T-helper 2 cell (primary cell): ENCODE measurements around the gene FAM168A.
"Not testable (repeated sequence)": the region's sequence is repeated elsewhere in the genome, so short reads cannot be mapped to it uniquely, and the experiment has no call there.

Experiments used
- DNase-seq, 5 experiments: peaks; one replicate each; pipeline versions ENCODE4 v3.0.0 to v3.0.0-alpha.2; 2012 to 2022

FAM168A gene

DNA sequence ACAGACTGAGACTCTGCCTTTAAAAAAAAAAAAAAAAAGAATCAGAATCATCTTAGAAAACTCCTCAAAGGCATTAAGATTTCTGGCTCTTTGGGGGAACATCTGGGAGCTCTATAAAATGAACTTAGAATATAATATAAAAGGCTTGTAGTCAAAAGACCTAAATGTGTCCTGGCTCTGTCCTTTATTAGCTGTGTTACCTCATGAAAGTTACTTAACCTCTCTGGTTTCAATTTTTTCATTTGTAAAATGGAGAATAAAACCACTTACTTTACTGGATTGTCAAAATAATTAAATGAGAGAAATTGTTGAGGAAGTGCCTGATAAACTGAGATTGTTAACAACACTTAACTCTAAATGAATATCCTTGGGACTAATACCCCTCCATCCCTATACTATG lies 81.8 kb downstream of the FAM168A start:
- no peak for DNase-seq

DNA sequence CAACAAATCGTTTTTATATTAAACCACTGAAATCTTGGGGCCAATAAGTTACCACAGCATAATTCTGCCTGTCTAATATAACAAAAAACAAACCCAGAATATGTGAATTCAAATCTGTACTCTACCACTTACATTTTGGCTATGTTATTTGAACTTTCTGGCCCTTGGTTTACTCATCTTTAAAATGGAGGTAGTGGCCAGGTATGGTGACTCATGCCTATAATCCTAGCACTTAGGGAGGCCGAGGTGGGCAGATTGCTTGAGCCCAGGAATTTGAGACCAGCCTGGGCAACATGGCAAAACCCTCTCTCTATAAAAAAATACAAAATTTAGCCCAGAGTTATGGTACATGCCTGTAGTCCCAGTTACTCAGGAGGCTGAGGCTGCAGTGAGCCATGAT lies 84.2 kb downstream of the FAM168A start:
- DNase-seq = no peak

- no peak for DNase-seq
Measured at GRCh38 chr11:73510877-73511276, 87.0 kb downstream of the FAM168A start.

DNA sequence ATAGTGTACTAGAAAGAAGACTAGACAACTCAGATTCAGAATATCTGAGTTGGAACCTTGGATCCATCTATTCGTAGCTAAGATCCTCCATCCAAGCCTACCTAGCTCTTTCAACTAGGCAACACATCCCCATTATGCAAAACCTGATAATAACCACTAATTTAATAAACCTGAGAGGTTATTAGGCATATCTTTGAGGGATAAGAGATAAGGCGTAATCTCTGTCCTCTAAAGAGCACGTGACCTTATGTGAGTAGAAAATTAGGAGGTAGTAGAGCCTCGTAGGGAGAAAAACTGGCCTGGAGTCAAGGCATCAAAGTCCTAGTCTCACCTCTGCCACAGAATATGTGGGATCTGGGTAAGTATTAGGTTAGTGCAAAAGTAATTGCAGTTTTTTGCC lies 87.8 kb downstream of the FAM168A start:
- DNase-seq = no peak

- no peak for DNase-seq
Measured at GRCh38 chr11:73509188-73509587, 88.7 kb downstream of the FAM168A start.

- DNase-seq = no peak
Measured at GRCh38 chr11:73508243-73509176, 89.4 kb downstream of the FAM168A start.

DNA sequence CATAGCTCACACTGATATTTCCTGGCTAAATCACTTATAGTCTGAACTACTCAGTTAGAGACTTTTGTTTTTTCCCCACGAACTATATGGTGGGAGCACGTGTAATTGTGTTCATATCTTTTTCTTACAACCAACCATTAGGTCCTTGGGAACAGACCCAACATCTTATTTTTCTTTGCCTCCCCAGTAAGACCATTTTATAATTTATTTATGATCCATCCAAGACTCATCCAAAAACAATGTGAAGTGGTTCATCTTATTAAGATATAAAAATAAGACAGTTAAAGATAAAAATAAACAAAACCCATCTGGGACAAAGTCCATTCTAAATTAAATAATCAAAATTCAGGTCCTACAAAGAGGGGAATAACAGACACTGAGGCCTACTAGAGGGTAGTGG lies 90.8 kb downstream of the FAM168A start:
- DNase-seq = no peak

DNA sequence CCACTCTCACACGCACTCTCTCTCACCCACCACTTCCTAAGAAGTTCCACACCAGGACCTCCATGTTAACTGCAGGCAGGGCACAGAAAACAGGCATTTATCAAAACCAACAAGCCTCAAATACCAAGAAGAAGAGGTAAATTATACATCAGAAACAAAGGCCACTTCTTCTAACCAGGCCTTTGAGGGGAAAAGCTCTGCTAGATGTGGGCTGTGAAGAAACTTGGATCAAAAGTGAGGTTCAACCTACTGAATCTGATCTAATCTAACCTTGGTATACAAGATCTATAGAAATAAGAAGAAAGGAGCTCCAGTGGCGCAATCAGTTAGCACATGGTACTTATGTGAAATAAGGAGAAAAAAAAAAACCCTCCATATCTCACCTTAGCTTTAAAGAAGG lies 91.9 kb downstream of the FAM168A start:
- DNase-seq = peak in 1 of 5 experiments; percentile 8

DNA sequence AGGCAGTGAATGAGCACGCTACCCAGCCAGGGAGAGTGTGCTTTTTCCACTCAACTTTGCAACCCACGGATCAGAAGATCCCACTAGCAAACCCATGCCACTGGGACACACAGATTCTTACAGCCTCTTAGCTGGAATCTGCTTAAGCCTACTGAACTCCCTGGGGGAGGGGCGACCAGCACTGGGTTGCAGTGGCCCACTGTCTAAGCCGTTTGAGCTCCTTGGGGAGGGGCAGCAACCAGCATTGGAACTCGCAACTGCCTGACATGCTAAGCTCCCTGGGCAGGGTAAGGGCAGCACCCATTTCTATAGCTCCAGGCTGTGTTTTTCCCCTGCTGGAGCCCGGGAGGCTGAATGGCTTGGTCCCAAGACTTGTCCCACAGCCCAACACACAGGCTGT lies 99.6 kb downstream of the FAM168A start:
- no peak for DNase-seq

- DNase-seq = no peak
Measured at GRCh38 chr11:73496134-73496533, 101.8 kb downstream of the FAM168A start.

GRCh38 chr11:73495731-73496130 lies 102.2 kb downstream of the FAM168A start:
- DNase-seq = no peak

DNA sequence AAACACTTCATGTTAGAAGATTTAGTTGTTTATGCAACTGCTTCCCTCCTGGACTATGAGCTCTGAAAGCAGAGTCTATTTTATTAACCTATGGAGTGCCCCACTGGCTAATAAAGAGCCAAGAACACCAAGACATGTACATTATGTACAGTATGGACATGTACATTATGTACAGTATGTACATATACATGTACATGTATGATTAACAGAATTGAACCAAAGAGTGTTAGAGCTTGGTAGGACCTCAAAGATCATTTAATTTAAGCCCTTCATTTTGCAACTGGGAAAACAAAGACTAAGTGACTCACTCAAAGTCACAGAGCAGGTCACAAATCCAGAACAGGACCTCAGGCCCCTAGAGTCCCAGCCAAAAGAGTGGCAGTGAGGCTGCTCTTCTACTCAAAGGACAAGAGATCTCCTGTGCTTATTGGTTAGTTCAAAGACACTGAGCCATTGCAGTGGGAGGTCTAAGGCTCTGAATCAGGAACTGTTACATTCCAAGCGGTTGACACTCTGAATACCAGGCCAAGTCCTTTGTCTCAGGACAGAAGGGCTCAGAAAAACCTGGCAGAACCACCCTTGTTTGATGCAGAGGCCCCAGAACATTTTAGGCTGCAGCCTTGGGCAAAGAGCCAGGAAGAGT lies 103.8 kb downstream of the FAM168A start:
- no peak for DNase-seq

- no peak for DNase-seq
Measured at GRCh38 chr11:73481626-73482025, 116.3 kb downstream of the FAM168A start.

GRCh38 chr11:73480677-73481076 lies 117.2 kb downstream of the FAM168A start:
- no peak for DNase-seq

DNA sequence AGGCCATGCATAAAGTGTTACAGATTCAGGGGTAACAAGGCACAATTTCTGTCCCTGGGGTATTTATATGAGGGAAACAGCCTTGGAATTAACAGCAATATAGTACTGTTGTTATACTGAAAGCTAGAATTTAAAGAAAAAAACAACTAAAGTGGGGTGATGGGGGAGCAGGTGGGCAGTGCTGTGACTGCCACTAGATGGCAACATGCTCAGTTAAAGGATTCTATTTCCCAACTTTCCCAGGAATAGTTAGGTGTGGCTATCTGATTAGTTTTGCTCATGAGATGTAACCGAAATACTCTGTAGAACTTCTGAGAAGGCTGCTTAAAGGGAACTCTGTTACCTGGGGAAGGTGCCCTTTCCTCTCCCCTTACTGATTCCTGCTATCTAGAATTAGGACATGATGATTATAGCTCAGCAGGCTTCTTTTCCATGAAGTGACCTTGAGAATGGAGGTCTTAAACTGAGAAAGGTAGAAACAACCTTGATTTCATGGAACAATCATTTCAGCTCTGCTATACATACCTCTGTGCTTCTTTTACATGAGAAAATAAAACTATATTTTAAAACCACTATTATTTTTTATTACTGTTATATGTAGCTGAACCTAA lies 119.1 kb downstream of the FAM168A start:
- DNase-seq = no peak

- DNase-seq = no peak
Measured at GRCh38 chr11:73477518-73477917, 120.4 kb downstream of the FAM168A start.

GRCh38 chr11:73475549-73476095 lies 122.3 kb downstream of the FAM168A start:
- no peak for DNase-seq

- no peak for DNase-seq
Measured at GRCh38 chr11:73473252-73473651, 124.7 kb downstream of the FAM168A start.

DNA sequence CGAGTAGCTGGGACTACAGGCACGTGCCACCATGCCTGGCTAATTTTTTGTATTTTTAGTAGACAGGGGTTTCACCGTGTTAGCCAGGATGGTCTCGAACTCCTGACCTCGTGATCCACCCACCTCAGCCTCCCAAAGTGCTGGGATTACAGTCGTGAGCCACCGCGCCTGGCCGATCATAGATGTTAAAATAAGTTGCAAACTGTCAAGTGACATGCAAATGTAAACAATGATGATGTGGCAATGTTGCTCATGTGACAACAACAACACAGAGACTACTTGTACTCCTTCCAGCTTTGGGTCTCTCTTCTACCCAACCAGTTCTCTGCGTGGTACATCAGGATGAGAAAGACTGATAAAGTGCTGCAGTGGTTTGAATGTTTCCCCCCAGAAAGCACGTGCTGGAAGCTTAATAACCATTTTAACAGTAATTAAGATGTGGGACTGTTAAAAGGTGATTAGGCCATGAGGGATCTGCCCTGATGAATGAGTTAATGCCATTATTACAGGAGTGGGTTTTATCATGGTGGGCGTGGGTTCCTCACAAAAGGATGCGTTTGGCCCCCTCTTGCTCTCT lies 127.8 kb downstream of the FAM168A start:
- not testable (repeated sequence) for DNase-seq

GRCh38 chr11:73469401-73469800 lies 128.5 kb downstream of the FAM168A start:
- no peak for DNase-seq

DNA sequence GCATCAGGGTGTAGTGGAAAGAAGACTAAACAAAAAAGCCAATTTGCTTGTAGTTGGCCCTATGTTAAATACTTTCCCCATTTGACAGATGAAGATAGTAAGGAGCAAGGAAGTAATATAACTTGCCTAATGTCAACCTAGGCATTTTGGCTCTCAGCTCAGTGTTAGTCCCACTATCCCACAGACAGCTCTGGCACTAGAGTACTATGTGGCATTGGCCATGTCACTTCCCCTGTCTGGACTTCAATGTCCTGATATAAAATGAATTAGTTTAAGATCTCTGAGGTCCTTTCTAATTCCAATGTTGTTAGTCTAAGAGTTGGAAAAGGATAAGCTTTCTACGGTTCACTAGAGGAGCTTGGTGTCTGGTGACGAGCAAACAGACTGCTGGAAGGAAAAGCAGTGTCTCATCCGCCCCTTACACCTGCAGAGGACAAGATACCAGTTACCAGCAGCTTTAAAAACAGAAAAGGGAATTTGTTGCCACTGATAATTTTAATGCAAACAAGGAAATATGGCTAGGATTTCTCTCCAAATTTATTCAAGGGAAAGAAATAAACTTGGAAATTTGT lies 129.2 kb downstream of the FAM168A start:
- no peak for DNase-seq

GRCh38 chr11:73467505-73467904 lies 130.4 kb downstream of the FAM168A start:
- DNase-seq = no peak

DNA sequence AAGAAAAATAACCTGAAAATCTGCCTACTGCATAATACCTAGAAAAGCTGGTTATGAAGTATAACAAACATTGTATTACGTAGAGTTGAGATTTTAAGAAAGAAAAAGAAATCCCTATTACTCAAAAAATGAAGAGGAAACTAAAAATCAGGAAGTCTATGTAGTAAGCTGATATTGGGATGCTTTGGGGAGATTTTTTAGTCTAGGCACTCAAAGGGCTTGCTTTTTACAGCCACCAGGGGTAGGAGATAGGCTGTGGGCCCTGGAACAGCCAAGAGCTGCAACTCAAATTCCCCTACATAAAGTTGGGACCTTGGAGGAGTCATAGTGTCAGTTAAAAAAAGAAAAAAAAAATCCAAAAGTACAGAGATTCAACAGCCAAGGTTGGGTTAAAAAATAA lies 131.3 kb downstream of the FAM168A start:
- DNase-seq = no peak
